HG03378 (cell line): Measurements from ENCODE around the gene SLC35C1.

Experiments used
- ATAC-seq: cut with Tn5 transposase; IDR thresholded peaks from one replicate; pipeline ENCODE4 v1.9.1; 2021; ENCODE audit warnings: mild to moderate bottlenecking, moderate library complexity; ENCODE audit not compliant: unreplicated experiment

The SLC35C1 gene

DNA sequence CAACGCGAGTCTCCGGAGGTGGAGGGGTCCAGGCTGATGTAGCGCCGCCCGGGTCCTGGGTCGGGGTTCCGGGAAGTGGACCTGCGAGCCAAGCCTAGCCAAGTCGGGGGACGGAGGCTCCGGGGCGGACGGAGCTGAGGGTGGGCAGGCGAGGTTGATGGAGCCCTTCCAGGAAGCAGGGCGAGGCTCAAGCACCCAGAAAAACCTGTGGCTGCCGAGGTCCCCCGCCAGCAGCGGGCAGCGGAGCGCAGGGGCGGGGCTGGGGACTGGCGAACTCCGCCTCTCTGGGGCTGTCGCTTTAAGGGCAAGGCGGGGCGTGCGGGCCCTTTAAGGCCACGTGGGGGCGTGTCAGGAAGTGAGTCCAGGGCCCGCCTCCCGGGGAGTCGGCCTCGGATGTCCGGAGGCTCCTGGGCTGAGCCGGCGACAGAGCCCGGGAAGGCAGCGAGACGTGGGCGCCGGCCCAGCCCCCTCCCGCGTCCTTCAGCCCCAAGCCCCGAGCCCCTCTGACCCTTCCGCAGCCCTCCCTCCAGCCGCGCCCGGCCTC lies at the start of gene SLC35C1:
Gene SLC35C1, plus strand, starts transcription at position 389 of the 544 bp plus-strand sequence. CDS start 653 bp downstream, outside the sequence.
- peak; percentile 78 for ATAC-seq

DNA sequence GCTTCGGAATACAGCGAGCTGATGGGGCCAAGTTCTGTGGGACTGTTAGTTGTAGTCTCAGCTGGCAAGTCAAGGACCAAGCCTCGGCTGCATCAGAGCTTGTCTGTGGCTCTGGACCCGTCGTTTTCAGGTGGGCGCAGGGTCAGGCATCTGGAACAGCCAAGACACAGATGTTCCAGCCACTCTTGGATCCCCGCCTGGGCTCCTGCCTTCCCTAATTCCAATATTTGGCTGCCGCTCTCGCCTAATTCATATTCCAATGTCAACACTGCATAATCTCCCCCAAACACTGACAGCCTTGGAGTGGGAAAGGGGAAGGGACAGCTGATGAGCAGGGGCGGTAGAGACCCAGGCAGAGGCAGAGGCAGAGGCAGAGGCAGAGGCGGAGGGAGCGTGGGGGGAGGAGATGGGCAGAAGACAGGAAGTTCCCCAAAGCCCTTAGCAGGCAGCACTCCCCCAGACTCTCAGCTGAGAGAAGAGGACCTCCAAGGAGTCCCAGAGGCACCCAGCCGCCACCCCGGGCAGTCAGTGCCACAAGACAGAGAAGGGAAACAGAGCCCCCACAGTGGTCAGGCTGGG lies 49.6 kb upstream of the SLC35C1 start:
- no peak for ATAC-seq

DNA sequence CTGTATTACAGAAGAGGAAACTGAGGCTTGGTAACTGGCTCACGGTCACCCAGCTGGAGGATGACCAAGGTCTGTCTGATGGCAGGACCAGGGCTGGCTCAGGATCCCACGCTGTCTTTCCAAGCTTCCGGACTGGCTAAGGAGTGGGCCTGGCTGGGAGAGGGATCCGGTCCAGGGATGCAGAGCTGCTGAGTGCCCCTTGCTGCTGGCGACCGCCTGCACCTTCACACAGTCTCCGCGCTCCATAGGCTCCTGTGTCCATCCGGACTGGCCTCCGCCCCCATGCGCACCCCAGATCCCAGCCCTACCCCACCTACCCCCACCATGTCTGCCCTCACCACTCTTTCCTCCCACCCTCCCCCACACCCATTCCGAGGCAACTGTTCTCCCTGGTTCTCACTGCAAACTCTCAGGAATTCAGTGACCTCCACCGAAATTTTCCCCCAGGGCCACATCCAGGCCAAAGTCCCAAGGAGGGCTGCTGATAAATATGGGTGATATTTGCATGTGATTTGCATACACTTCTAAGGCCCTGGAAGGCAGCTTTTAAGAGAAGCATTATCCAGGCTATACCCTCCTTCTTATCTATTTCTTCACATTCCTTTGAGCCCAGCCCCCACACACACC lies 48.5 kb upstream of the SLC35C1 start:
- no peak for ATAC-seq

DNA sequence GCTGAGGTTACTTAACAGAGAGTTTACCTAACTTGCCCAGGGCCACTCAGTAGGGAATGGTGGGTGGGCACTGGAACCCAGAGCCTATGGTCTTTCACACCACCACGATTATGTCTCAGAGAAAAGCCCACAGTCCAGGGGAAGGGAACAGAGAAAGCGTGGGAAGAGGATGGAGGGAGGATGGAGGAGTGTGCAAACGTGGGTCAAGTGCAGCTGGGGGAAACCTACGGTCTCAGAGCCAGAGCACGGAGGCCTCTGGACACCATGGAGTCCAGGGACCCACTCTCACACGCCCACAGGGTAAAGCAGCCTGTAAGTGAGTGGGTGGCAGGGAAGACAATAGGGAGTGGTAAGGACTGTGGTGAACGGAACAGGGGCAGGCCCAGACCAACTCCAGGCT lies 47.3 kb upstream of the SLC35C1 start:
- no peak for ATAC-seq

DNA sequence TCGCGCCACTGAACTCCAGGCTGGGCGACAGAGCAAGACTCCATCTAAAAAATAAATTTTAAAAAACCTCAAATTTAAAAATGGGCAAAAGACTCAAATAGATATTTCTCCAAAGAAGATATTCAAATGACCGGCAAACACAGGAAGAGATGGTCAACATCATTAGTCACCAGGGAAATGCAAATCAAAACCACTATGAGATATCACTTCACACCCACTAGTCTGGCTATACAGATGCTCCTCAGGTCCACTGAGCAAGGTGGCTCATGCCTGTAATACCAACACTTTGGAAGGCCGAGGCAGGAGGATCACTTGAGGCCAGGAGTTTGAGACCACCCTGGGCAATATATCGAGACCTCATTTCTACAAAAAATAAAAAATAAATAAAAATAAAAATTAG lies 43.3 kb upstream of the SLC35C1 start:
- no peak for ATAC-seq

DNA sequence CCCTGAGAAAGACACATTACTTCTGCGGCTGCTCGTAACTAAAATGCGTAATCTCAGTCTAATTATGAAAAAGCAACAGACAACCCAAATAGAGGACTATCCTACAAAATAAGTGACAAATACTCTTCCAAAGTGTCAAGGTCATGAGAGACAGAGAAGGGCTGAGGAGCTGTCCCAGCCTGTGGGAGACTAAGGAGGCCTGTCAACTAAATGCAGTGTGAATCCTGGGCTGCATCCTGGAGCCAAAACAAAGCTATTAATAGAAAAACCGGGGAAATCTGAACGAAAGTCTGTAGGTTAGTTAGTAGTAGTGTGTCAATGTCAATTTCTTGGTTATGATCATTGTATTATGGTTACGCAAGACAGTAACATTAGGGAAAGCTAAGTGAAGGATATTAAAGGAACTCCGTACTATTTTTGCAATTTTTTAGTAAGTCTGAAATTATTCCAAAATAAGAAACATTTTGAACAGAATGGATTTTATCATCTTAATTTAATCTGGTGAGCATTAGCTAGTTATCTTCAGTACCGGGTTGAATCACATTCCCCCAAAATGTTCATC lies 39.8 kb upstream of the SLC35C1 start:
- no peak for ATAC-seq

DNA sequence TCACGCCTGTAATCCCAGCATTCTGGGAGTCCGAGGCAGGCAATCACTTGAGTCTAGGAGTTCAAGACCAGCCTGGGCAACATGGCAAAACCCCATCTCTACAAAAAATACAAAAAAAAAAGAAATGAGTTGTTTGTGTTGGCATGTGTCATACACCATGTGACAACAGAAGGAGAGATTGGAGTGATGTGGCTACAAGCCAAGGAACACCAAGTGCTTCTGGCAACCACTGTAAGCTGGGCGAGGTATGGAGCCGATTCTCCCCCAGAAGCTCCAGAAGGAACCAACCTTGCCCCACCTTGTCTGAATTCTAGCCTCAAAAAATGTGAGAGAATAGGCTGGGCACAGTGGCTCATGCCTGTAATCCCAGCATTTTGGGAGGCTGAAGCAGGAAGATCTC lies 39.1 kb upstream of the SLC35C1 start:
- ATAC-seq, result no peak

DNA sequence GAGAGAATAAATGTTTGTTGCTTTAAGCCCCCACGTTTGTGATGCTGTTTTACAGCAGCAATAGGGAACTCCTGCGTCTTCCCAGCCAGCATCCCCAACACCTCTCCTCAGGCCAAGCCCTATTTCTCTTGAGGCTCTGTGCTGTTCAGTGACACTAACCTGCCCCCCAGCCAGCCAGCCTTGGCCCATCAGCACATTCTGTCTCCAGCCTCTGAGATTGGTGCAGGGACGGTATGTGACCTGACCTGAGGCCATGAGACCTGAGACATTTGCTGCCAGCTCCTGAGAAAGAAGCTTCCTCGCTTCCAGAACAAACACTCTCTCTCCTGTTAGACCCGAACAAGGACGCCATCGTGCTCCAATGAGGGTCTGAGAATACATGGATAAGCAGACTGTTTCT lies 38.5 kb upstream of the SLC35C1 start:
- ATAC-seq, result no peak

DNA sequence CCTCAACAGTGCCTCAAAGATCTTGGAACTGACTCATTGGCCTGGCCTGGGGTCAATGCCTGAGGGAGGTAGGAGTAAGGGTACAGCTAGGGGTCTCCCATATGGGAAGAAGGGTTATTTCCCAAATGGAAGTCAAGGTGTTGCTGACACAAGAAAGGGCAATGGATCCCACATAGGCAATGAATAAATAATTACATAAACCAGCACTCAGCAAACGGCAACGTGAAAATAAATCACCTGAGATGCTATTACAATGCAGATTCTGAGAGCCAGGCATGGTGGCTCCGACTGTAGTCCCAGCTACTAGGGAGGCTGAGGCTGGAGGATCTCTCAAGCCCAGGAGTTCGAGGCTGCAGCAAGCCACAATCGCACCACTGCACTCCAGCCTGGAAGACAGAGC lies 36.5 kb upstream of the SLC35C1 start:
- no peak for ATAC-seq

DNA sequence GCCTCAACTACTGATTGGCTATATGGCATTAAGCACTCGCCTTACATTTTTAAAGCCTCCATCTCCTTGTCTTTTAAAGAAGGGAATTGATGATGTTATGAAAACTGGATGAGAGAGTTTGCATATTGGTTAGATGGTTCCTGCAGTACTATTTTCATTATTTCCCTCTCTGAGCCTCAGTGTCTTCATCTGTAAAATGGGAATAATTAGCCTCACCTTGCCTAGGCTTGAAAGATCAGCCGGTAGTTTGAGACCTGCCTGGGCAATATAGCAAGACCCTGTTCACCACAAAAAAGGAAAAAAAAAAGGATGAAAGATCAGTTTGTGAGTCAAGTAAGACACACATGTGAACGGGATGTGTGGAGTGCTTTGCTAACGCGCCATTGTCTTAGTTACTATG lies 35.0 kb upstream of the SLC35C1 start:
- no peak for ATAC-seq

DNA sequence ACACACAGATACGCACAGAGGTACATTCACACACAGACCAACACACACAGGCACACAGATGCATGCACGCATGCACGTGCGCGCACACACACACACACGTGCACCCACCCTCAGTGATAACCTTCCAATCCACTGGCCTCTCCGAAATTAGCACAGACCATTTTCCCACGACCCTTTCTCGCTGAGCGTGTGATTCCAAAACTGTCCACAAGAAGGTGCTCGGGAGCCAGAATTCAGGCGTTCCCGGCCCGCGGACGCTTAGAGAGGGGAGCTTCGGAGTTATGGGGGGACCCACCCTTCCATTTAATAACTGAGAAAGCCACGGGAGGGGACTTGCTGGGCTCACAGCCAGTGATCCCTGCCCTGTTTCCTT lies 33.8 kb upstream of the SLC35C1 start:
- ATAC-seq, result peak; percentile 45

DNA sequence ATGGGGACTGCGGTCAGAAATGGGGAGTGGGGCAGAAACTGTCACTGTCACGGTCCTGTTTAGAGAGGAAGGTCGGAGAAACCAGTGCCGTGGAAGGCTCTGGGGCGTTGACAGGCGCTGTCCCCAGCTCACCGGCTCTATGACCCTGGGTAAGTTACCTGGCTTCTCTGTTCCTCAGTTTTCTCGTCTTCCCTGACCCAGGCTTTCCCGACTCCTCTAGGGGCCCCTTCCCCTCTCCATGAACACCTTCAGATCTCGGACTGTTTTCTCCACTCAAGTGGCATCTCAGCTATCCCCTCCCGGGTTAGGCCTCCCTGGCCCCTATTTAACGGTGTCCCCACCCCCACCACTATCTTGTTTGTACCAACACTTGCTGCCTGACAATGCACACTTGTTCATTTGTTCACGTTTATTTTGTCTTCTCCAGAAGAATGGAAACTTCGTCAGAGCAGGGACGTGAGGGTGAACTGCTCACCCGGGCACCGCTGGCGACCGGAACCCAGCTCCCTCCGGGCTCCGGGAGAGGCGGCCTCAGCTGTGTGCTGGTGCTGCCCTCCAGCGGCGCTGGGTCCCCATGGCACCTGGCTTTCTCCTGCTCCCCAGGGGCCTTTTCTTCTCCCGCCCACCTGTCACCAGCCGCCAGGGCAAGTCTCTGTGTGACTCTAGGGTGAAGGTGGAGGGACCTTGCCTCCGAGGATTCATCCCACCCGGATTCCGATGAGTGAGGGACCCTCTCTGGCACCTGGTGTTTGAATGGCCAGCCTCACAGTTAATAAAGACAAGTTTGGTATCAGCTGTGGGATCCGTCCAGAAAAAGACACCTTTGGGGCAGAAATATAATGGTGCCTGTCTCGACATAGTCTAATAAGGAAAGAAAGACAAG lies 33.1 kb upstream of the SLC35C1 start:
- ATAC-seq, result peak; percentile 65

DNA sequence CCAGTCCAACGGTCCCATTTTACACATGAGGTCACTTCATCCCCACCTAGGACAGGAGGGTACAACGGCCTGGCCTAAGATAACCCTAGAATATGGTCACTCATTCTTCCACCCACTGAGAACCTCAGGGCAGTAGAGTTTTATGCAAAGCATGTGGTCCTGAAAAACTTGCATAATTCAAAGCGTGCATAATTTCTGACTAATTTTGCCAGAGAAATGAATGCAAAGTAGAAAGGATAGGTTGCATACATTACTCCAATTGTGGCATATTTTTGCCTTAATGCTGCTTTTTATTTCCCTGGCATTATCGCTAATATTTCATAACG lies 32.5 kb upstream of the SLC35C1 start:
- ATAC-seq, result no peak

DNA sequence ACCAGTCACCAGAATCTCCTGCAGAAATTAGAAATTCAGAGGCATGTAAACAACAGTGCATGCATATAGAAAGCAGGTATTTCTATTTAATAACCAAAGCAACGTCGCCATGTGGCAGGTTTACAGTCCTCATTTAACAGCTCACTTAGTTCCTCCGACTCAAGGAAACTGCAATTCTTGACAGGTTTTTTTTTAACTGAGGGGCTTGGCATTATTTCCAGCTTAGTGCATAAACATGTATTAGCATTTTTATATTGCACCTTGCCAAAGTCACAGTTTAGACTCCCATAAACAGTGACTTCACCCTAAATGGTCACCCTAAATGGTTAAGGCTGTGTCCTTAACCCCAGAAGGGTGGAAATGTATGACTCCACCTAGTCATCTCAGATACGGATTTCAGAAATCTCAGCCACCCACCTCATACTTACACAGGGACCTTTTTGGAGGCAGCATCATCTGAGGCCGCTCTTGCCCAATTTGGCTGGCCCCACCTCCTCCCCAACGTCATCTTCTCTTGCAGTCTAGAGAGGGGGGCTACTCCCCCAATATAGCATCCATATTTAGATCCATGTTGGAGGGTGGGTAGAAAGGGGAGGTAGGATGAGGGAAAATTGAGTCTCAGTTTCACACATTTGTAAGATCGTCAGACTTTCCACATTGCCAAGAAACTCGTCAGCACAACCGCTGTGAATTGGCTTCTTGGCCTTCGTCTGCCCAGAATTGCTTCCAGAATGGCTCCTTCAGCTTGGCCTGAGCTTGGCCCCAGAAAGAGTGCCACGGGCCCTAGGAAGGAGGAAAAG lies 31.8 kb upstream of the SLC35C1 start:
- ATAC-seq, result no peak

DNA sequence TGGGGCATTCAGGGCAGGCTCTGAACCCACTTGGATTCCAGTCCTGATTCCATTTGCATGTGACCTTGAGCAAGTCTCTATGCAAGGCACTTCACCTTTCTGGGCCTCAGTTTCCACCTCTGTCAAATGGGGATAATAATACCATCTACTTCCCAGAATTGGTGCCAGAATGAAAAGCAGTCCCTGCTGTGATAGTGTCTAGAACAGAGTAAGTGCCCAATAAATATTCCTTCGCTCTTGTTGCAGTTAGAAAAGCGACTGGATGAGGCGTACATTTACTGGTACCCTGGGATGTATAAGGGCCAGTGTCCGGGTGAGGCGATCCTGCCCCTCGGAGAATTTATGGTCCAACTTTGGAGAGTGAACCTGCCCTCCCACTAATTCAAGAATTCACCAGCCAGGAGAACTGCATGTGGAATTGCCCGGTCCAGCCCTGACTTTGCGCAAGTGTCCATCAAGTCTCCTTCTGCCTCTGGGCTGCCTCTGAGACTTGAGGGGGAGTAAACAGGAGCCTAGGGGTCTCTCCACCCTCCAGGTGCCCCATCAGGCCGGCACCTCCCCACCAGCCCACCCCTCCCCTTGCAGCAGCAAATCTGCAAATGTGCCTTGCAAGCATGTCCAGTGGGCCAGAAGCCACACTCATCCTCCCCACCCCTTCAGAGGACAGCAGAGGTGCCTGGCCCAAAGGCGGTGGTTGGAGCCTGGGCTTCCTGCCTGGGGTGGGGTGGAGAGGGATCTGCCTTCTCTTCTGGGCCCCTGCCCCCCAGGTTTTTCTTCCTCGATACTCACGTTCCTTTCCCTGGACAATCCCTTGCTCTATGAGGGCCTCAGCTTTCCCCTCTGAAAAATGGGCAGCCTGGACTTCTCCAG lies 30.9 kb upstream of the SLC35C1 start:
- no peak for ATAC-seq

DNA sequence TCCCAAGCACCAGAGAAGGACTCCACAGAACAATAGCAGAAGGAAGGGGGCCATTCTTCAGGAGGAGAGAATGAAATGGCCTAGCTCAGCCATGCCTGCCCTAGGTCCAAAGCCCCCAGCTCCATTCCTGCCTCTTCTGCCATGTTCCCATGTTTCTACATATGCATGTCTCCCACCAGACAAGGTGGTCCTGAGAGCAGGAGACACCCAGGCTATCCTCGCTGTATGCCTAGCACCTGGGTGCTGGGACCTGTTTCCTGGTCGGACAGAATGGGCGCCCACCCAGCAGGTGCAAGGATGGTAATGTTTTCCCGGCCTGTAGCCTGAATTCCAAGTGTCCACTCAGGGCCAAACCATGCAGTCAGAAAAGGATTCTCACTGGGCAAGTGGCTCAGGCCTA lies 30.2 kb upstream of the SLC35C1 start:
- no peak for ATAC-seq

DNA sequence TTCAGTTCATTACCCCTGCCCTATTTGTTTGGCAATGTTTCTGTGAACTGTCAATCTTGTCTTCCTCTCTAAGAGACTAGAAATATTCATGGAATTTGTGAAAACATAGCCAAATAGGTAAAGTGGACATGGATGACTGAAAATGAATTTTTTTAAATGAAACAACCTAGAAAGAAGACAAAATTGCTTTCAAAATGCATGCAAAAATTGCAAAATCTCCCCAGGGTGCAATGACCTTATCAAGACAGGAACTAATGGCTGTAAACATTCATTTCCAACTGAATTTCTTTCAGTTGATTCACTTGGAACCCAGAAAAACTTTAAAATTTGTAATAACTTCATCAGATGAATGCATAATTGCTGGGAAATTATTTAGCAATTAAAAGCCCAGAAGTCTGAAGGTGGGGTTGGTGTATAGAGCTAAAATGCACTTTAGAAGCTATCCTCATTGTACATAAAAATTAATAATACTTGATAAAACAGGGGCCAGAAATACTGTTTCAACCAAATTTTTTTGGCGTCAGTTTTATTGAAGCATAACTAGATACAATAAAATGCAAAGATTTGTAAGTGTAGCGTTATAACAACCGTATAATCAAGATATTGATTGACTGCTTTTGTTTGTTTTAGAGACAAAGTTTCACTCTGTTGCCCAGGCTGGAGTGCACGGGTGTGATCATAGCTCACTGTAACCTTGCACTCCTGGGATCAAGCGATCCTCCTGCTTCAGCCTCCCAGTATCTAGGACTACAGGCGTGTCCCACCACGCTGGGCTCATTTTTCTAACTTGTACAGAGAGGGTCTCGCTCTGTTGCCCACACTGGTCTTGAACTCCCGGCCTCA lies 27.6 kb upstream of the SLC35C1 start:
- ATAC-seq, result no peak

DNA sequence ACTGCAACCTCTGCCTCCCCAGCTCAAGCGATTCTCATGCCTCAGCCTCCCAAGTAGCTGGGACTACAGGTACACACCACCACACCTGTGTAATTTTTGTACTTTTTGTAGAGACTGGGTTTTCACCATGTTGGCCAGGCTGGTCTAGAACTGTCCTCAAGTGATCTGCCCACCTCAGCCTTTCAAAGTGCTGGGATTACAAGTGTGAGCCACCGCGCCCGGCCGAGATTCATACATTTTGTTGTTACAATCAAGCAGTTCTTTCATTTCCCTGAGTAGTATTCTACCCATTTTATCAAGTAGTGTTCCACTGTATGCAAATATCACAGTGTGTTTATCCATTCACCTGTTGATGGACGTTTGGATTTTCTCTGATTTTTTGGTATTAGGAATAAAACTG lies 26.6 kb upstream of the SLC35C1 start:
- ATAC-seq, result no peak

DNA sequence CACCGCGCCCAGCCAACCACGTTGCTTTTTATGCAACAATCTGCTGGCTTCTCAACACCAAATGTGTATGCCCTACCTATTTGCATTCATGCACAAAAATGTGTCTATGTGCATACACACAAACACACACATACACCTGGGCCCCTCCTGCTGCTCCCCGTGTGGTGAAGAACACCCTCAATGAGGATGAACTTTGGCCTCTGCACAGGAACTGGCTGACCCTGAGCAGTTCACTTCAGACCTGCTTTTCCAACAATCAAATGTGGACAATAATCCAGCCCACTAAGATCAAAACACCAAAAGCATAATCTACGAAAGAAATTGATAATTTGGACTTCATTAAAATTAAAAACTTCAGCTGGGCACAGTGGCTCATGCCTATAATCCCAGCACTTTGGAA lies 25.3 kb upstream of the SLC35C1 start:
- ATAC-seq, result no peak
